Testis (tissue), 3 donors: ENCODE results near the gene HDAC7. TPM values are rescaled to one million over a fixed set of nuclear protein-coding genes. Genes with fewer than 3 reads are reported as not detected.

Source experiments
- DNase-seq: peaks from one replicate; pipeline ENCODE4 v3.0.0-alpha.2; 2019
- H3K27ac ChIP-seq, 2 donors: fragments of 200-600 bp; sonication (generic); one replicate each; pipeline ENCODE4 v1.5.1; 2019
- H3K27me3 ChIP-seq: fragments of 200-600 bp; sonication (generic); one replicate; pipeline ENCODE4 v1.5.1; 2019
- H3K36me3 ChIP-seq: fragments of 200-600 bp; sonication (generic); one replicate; pipeline ENCODE4 v1.5.1; 2017; ENCODE audit warnings: low read depth; ENCODE audit errors: missing control alignments
- H3K4me1 ChIP-seq: fragments of 200-600 bp; sonication (generic); one replicate; pipeline ENCODE4 v1.5.1; 2019
- H3K4me3 ChIP-seq, 2 donors: fragments of 200-600 bp; sonication (generic); one replicate each; pipeline ENCODE4 v1.5.1; 2017 to 2019
- H3K9me3 ChIP-seq: fragments of 200-600 bp; sonication (generic); one replicate; pipeline ENCODE4 v1.5.1; 2017
- CTCF ChIP-seq, 3 experiments: fragments of 450-650 bp in 2 of 3; fragments of 200-600 bp in 1 of 3; sonication (generic) in 1 of 3; IDR thresholded peaks; one replicate each; pipeline ENCODE4 v1.5.1; 2016 to 2019; ENCODE audit warnings: antibody characterized with exemption in 3 of 3, mild to moderate bottlenecking in 2 of 3, moderate library complexity in 1 of 3
- POLR2A ChIP-seq: fragments of 450-650 bp; IDR thresholded peaks from one replicate; pipeline ENCODE4 v1.6.1; 2017; ENCODE audit warnings: antibody characterized with exemption, mild to moderate bottlenecking, moderate library complexity
- WGBS, 2 donors: methylation state at CpG; one replicate each; pipeline ENCODE4 v1.1.5; 2018; 5-methylcytosine and 5-hydroxymethylcytosine counted together
- intact Hi-C: fragments of 100-400 bp; cut with DNase I; formaldehyde crosslinking; loops from one replicate; pipeline ENCODE4 v1.15.1; 2023; ENCODE audit warnings: low total_unique reads
- polyA plus RNA-seq: library from polyadenylated mRNA; stranded (reverse); fragments of 350-450 nt; fragmentation: Illumina TruSeq; extraction: RNeasy Lipid Tissue Mini Kit (QIAGEN cat#74804); gene quantifications from one replicate; pipeline ENCODE4 v1.2.3, GENCODE V29; 2014; ENCODE audit warnings: low read depth, low replicate concordance; ENCODE audit not compliant: insufficient read depth
- total RNA-seq, 2 donors: library from RNA; depleted of rRNA; stranded (reverse); fragments of >200 nt; gene quantifications; one replicate each; pipeline ENCODE4 v1.2.3, GENCODE V29; 2016

Gene HDAC7
- total and polyA plus RNA-seq, 3 donors from 2014 or later, result 28.2 to 70.0 (median 39.9) TPM

- intact Hi-C loops, result no loop called here
- Histone ChIP-seq H3K4me1 (no peaks in the 10 kb centered on the region), H3K4me3 (no peak overlapping the region), H3K36me3 (no peaks in the 10 kb centered on the region), H3K27ac (no peak overlapping the region), H3K27me3 (no peaks in the 10 kb centered on the region), H3K9me3 (no peaks in the 10 kb centered on the region)
- DNase-seq, result no peak
- TF ChIP-seq CTCF (IDR thresholded peaks at IDR 0.05) (no peak), POLR2A (no peak)
- 91 to 97% methylated on average over 12 to 14 of the region's 14 CpGs for WGBS, 2 donors
Measured at GRCh38 chr12:47791351-47791746, 28.4 kb downstream of the HDAC7 start.

GRCh38 chr12:47790676-47791350, 28.9 kb downstream of the HDAC7 start:
- 88 to 92% methylated on average over 6 to 20 of the region's 20 CpGs for WGBS, 2 donors
- H3K36me3 ChIP-seq, result no peaks in the 10 kb centered on the region
- H3K27ac ChIP-seq, result no peak overlapping the region

GRCh38 chr12:47789712-47790489, 29.8 kb downstream of the HDAC7 start:
- WGBS, 2 donors, result 91 to 93% methylated on average over 13 to 22 of the region's 22 CpGs
- intact Hi-C loops, result no loop called here
- no peak overlapping the region for H3K27ac ChIP-seq
- no peaks in the 10 kb centered on the region for H3K36me3 ChIP-seq
- DNase-seq, result no peak
- H3K9me3 ChIP-seq, result no peaks in the 10 kb centered on the region
- H3K4me3 ChIP-seq, result no peak overlapping the region
- H3K27me3 ChIP-seq, result no peaks in the 10 kb centered on the region
- TF ChIP-seq CTCF (IDR thresholded peaks at IDR 0.05), result no peak
- TF ChIP-seq POLR2A, result no peak
- H3K4me1 ChIP-seq, result no peaks in the 10 kb centered on the region

More at GRCh38 chr12:47790676-47791350, 28.9 kb downstream of the HDAC7 start:
- TF ChIP-seq CTCF (IDR thresholded peaks at IDR 0.05) (no peak), POLR2A (no peak)
- Histone ChIP-seq H3K4me3 (no peak overlapping the region), H3K27me3 (no peaks in the 10 kb centered on the region), H3K9me3 (no peaks in the 10 kb centered on the region), H3K4me1 (no peaks in the 10 kb centered on the region)
- no peak for DNase-seq
- intact Hi-C loops, result no loop called here

- H3K27ac ChIP-seq, result no peak overlapping the region
- H3K4me1 ChIP-seq, result no peaks in the 10 kb centered on the region
- TF ChIP-seq POLR2A (no peak), CTCF (IDR thresholded peaks at IDR 0.05) (no peak)
- DNase-seq, result no peak
- intact Hi-C loops, result no loop called here
- 94% methylated on average over 5 of the region's 5 CpGs for WGBS, 2 donors
- no peaks in the 10 kb centered on the region for H3K27me3 ChIP-seq
- H3K4me3 ChIP-seq, result no peak overlapping the region
- H3K9me3 ChIP-seq, result no peaks in the 10 kb centered on the region
- H3K36me3 ChIP-seq, result no peaks in the 10 kb centered on the region
Measured at GRCh38 chr12:47789141-47789540, 30.6 kb downstream of the HDAC7 start.
